SU-DHL-6 (cell line): Measurements from ENCODE around the gene ZNF888.
"Not testable (repeated sequence)": the region's sequence is repeated elsewhere in the genome, so short reads cannot be mapped to it uniquely, and the experiment has no call there.

Source experiments
- EZH2phosphoT487 ChIP-seq: fragments of 200-600 bp; sonication (generic), shearing (Covaris generic); conservative IDR thresholded peaks from 2 replicates; pipeline ENCODE4 v1.6.1; 2018; ENCODE audit warnings: mild to moderate bottlenecking, antibody characterized with exemption, low read length, moderate library complexity, mixed read lengths
- TF ChIP-seq, protein P1 (sequence below): fragments of 200-600 bp; sonication (generic); IDR thresholded peaks from one replicate; pipeline ENCODE4 v1.5.1; 2017; ENCODE audit warnings: antibody characterized with exemption, mild to moderate bottlenecking, low read length, moderate library complexity; ENCODE audit not compliant: insufficient read depth, poor library complexity, severe bottlenecking

GRCh38 chr19:52941523-52941922, 18.3 kb upstream of the ZNF888 start:
- TF ChIP-seq, protein P1, sequence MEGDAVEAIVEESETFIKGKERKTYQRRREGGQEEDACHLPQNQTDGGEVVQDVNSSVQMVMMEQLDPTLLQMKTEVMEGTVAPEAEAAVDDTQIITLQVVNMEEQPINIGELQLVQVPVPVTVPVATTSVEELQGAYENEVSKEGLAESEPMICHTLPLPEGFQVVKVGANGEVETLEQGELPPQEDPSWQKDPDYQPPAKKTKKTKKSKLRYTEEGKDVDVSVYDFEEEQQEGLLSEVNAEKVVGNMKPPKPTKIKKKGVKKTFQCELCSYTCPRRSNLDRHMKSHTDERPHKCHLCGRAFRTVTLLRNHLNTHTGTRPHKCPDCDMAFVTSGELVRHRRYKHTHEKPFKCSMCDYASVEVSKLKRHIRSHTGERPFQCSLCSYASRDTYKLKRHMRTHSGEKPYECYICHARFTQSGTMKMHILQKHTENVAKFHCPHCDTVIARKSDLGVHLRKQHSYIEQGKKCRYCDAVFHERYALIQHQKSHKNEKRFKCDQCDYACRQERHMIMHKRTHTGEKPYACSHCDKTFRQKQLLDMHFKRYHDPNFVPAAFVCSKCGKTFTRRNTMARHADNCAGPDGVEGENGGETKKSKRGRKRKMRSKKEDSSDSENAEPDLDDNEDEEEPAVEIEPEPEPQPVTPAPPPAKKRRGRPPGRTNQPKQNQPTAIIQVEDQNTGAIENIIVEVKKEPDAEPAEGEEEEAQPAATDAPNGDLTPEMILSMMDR, result not testable (repeated sequence)
- TF ChIP-seq EZH2phosphoT487, result not testable (repeated sequence)
